Nephron progenitor cell (in vitro differentiated cells): ENCODE results near the gene THAP6.

Source experiments
- DNase-seq: peaks from one replicate; pipeline ENCODE4 v3.0.0; 2021
- H3K27ac Mint-ChIP-seq: 2 replicates; pipeline ENCODE4 v1.8.0; 2021; ENCODE audit warnings: mild to moderate bottlenecking, moderate library complexity, mixed read lengths
- H3K27me3 Mint-ChIP-seq: 2 replicates; pipeline ENCODE4 v1.8.0; 2021; ENCODE audit warnings: mild to moderate bottlenecking, low read depth, mixed read lengths; ENCODE audit not compliant: poor library complexity
- H3K36me3 Mint-ChIP-seq: 2 replicates; pipeline ENCODE4 v1.8.0; 2021; ENCODE audit warnings: low read depth, mixed read lengths
- H3K4me1 Mint-ChIP-seq: 2 replicates; pipeline ENCODE4 v1.8.0; 2021; ENCODE audit warnings: mixed read lengths
- H3K4me3 Mint-ChIP-seq: 2 replicates; pipeline ENCODE4 v1.8.0; 2021; ENCODE audit warnings: mild to moderate bottlenecking, moderate library complexity, mixed read lengths
- H3K9me3 Mint-ChIP-seq: 2 replicates; pipeline ENCODE4 v1.8.0; 2021; ENCODE audit warnings: mild to moderate bottlenecking, moderate library complexity, mixed read lengths
- CTCF ChIP-seq: fragments of 200-600 bp; sonication (generic); IDR thresholded peaks from 2 replicates; pipeline ENCODE4 v1.5.0; 2021; ENCODE audit warnings: antibody characterized with exemption

THAP6 gene

GRCh38 chr4:75514131-75514948 is at the start of gene THAP6, which contains the start of gene RCHY1:
Gene THAP6 (plus strand): TSS chr4:75514473. CDS start chr4:75515453, 980 bp downstream.
Gene RCHY1 (minus strand): TSS chr4:75514403. CDS start chr4:75514286, 117 bp downstream.
- peak within 1 kb of the TSS; percentile 87 for H3K27ac Mint-ChIP-seq
- no peak for TF ChIP-seq CTCF
- DNase-seq = peak; percentile 93
- H3K36me3 Mint-ChIP-seq = peaks cover 42% of the 10 kb centered on the region
- H3K9me3 Mint-ChIP-seq = peaks cover 22% of the 10 kb centered on the region
- peaks cover 25% of the 10 kb centered on the region for H3K4me1 Mint-ChIP-seq
- no peaks in the 10 kb centered on the region for H3K27me3 Mint-ChIP-seq
- H3K4me3 Mint-ChIP-seq = no peak within 1 kb of the TSS

GRCh38 chr4:75469896-75470295 is 44.4 kb upstream of the THAP6 start:
- Mint-ChIP-seq H3K27ac (no peak overlapping the region), H3K4me1 (peaks cover 6% of the 10 kb centered on the region), H3K4me3 (no peak overlapping the region), H3K27me3 (no peaks in the 10 kb centered on the region), H3K36me3 (peaks cover 5% of the 10 kb centered on the region), H3K9me3 (peaks cover 6% of the 10 kb centered on the region)
- no peak for DNase-seq
- no peak for TF ChIP-seq CTCF

- TF ChIP-seq CTCF = no peak
- H3K4me1 Mint-ChIP-seq = peaks cover 6% of the 10 kb centered on the region
Observed at GRCh38 chr4:75470738-75471137, 43.5 kb upstream of the THAP6 start.

GRCh38 chr4:75477201-75477600 is 37.1 kb upstream of the THAP6 start:
- DNase-seq = no peak
- Mint-ChIP-seq H3K27ac (no peak overlapping the region), H3K27me3 (no peaks in the 10 kb centered on the region), H3K4me3 (no peak overlapping the region), H3K4me1 (peaks cover 6% of the 10 kb centered on the region), H3K9me3 (peaks cover 29% of the 10 kb centered on the region), H3K36me3 (peaks cover 72% of the 10 kb centered on the region)
- TF ChIP-seq CTCF = no peak

More at GRCh38 chr4:75470738-75471137, 43.5 kb upstream of the THAP6 start:
- H3K27ac Mint-ChIP-seq = no peak overlapping the region
- H3K36me3 Mint-ChIP-seq = peaks cover 14% of the 10 kb centered on the region
- no peak overlapping the region for H3K4me3 Mint-ChIP-seq
- no peak for DNase-seq
- H3K27me3 Mint-ChIP-seq = no peaks in the 10 kb centered on the region
- peaks cover 2% of the 10 kb centered on the region for H3K9me3 Mint-ChIP-seq

- TF ChIP-seq CTCF = no peak
- Mint-ChIP-seq H3K4me3 (no peak overlapping the region), H3K27ac (no peak overlapping the region), H3K36me3 (peaks cover 37% of the 10 kb centered on the region), H3K4me1 (no peaks in the 10 kb centered on the region), H3K9me3 (no peaks in the 10 kb centered on the region), H3K27me3 (no peaks in the 10 kb centered on the region)
- no peak for DNase-seq
Observed at GRCh38 chr4:75484190-75484589, 30.1 kb upstream of the THAP6 start.

GRCh38 chr4:75490155-75490554 is 24.1 kb upstream of the THAP6 start:
- TF ChIP-seq CTCF = peak; percentile 11
- Mint-ChIP-seq H3K4me3 (no peak overlapping the region), H3K4me1 (no peaks in the 10 kb centered on the region), H3K27me3 (no peaks in the 10 kb centered on the region), H3K36me3 (peaks cover 17% of the 10 kb centered on the region), H3K27ac (no peak overlapping the region), H3K9me3 (no peaks in the 10 kb centered on the region)
- DNase-seq = no peak
